Kidney capillary endothelial cell (primary cell): Measurements from ENCODE around the gene MYO3A.

Experiments
- DNase-seq: peaks from one replicate; pipeline ENCODE4 v3.0.0-alpha.2; 2018; ENCODE audit warnings: low spot score

MYO3A gene

GRCh38 chr10:26214004-26214403 lies 280.0 kb downstream of the MYO3A start:
- no peak for DNase-seq

DNA sequence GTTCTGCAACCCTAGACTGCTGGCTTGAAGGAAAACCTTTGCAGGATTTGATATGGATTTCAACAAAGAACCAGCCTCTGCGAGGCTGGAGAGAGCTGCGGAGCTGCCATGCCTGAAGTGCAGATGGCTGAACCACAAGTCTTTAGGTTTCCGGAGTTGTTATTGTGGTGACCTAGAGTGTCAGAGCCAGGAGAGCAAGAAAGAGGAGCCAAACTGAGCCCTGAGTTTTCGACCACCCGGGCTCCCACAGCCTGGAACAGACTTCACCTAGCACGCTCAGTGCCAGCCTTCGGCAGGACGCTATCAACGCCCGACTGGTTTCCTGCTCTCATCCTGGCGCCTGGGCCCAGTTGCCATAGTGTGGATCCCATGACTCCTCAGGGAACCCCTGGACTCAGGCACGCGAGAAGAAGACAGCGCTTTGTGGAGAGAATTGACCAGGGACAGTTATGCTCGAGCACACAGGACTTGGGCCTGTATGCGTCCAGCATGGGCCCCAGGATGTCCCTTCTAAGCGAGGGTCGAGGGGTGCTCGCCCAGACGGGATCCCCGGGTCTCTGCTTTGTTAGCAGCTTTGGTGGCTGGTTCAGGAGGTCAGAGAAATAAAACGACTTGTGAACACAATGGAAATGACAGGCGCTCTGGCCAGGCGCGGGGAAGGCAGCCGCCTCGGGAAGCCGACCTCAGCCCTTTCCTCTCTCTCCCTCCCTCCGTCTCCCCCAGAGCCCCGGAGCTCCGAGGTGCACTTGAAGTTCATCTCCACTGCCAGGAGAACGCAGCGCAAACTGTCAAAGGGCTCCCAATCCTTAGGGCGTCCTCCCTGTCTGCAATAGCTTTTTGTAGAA lies 280.7 kb downstream of the MYO3A start:
- DNase-seq: no peak

DNA sequence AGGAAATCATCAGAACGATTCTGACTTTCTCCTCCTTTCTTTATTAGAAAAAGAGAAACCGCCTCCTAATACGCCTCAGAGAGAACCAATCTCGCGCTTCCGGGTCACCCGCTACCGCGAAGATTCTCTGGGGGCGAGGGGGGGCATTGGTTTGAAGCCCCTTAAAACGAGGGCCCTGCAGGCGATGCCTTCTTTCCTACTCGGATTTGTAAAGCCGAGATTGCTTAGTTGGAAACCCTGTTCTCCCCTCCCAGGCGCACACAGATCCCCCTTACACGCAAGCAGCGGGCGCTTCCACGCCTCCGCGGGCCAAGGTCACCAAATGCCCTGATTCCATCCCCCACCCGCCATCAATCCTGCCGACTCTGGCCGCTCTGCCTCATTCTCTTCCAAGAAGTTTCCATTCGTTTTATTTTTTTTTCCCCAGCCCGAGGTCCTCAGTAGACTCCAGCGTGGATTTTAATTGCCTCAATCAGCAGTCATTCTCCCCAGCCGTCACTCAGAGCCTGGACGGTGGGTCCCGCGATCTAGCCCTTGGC lies 281.4 kb downstream of the MYO3A start:
- DNase-seq: no peak

DNA sequence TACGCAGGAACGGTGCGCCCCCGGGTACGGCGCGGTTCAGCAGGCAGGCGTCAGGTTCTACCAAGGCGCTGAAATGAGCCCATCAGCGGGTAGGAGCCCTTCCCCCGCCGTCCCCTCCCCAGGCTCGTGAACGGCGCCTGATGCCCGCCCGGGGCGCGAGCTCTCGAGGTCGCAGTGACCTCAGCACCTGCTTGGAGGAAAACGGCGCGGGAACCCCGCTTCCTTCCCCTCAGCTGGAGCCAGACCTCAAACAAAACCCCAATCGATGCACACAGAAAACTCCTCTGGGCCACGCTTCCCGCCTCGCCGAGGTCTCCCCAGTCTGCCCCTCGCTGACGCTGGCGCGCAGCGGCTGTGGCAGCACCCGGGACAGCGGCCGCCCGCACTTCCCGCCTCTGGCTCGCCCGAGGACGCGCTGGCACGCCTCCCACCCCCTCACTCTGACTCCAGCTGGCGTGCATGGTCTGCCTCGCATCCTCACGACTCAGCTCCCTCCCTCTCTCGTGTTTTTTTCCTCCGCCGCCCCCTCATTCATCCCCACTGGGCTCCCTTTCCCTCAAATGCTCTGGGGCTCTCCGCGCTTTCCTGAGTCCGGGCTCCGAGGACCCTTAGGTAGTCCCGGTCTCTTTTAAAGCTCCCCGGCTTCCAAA lies 282.0 kb downstream of the MYO3A start:
- no peak for DNase-seq

DNA sequence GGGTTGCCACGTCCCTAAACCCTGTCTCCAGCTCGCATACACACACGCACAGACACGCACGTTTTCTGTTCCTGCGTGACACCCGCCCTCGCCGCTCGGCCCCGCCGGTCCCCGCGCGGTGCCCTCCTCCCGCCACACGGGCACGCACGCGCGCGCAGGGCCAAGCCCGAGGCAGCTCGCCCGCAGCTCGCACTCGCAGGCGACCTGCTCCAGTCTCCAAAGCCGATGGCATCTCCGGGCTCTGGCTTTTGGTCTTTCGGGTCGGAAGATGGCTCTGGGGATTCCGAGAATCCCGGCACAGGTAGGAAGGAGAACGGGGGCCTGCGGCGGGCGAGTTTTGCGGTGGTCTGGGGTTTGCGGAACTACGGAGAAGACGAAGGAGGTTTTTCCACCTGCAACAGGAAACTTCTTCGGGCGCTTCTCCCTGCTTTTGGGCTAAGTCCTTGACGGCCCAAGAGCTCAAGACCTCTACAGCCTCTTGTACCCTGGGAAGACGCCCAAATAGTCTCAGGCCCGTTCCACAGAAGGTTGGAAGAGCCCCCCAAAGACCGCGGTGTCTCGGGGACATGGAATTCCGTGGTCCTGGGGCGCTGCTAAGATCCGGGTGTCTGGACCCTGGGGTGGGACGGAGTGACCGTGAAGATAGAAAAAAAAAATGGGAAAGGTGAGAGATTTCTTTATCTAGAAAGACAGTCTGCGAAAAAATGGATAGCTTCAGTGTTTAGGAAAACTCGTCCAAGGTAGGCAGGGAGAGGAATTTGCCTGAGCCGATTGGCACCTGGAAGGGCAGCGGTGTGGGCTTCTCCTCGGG lies 282.8 kb downstream of the MYO3A start, which contains the start of gene GAD2:
Gene GAD2 (plus strand): TSS at position 190 of the 811 bp plus-strand sequence. CDS start 36 bp downstream, at position 226.
- no peak for DNase-seq

GRCh38 chr10:26217396-26218086 lies 283.5 kb downstream of the MYO3A start:
- DNase-seq: no peak

DNA sequence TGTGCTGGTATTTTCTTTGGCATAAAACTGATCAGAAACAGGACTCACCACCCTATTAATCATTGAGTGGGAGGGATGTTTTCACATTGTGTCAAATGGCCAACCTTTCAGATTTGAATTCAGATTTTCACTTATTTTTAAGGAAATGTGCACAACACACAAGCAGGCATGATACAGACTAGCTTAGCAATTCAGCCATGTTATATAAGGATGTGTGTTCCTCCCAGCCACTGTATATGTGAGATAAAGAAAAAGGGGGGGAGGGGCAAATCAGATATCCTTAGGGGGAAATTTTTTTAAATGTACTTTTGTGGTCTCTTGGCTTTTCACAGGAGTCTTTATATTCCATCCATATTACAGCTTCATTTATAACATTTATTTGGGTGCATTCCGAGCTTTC lies 285.6 kb downstream of the MYO3A start:
- no peak for DNase-seq

- no peak for DNase-seq
Observed at GRCh38 chr10:26220901-26221300, 286.9 kb downstream of the MYO3A start.

GRCh38 chr10:26221541-26221940 lies 287.5 kb downstream of the MYO3A start:
- DNase-seq: no peak

- no peak for DNase-seq
Observed at GRCh38 chr10:26222563-26222962, 288.5 kb downstream of the MYO3A start.

- DNase-seq: no peak
Observed at GRCh38 chr10:26225322-26225721, 291.3 kb downstream of the MYO3A start.

- no peak for DNase-seq
Observed at GRCh38 chr10:26227786-26228185, 293.8 kb downstream of the MYO3A start.

DNA sequence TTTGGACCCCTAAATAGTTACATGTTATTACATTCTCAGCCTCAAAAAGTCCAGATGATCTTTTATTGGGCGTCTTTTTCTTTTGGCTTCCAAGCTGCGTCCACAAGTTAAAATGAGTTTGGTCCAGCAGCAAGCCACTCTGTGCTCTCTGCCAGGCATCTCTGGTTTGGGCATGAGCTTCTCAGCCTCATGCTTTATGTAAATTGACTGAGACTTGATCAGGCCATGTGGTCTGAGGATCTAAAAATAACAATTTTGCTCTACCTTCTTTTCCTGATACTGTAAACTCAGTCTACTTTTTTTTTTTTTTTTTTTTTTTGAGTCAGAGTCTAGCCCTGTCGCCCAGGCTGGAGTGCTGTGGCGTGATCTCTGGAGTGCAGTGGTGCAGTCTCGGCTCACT lies 298.1 kb downstream of the MYO3A start:
- DNase-seq: no peak

- no peak for DNase-seq
Observed at GRCh38 chr10:26235761-26236160, 301.7 kb downstream of the MYO3A start.

- DNase-seq: no peak
Observed at GRCh38 chr10:26238378-26238777, 304.3 kb downstream of the MYO3A start.

DNA sequence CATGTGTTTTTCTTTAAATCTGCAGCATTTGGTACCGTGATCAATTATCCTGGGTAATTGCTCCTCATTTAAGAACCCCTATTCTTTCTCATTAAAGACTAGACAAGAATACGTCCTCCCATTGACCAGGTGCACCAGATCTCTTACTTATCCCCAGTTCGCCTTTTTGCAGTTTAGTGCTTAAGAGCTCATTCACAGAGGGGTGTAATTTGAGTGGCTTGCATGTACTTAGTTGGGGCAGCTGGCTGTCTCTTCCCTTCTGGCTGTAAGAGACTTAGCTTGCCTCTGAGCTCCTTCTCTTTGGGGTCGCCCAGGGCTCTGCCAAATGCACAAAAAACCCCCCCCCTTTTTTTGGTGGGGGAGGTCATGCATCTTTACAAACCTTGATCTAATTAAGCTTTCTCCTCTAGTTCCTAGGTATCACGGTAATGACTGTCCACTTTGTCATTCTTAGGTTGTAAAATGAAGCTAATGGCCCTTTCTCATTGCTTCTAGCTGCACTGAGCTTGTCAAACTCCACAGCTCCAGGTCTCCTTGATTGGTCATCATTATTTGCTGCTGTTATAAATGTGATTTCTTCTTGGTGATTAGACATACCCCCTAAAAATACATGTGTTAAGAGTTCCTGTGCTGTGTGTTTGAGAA lies 308.8 kb downstream of the MYO3A start:
- no peak for DNase-seq

DNA sequence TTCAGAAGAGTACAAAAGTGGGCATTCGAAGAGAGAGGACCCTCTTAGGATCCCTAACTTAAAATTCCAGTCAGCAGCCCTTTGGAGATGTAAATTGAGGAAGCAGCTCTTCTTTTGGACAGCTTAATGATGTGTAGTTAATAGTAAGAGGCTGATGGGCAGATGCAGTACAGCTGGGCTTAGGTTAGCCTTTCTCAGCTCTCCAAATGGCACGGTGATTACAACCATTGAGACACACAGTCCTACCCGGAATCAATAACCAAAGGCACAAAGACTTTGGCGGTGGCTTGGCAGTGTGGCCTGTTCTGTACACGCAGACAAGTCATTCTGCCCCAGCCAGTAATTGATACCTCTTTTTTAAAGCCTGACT lies 309.3 kb downstream of the MYO3A start:
- no peak for DNase-seq

DNA sequence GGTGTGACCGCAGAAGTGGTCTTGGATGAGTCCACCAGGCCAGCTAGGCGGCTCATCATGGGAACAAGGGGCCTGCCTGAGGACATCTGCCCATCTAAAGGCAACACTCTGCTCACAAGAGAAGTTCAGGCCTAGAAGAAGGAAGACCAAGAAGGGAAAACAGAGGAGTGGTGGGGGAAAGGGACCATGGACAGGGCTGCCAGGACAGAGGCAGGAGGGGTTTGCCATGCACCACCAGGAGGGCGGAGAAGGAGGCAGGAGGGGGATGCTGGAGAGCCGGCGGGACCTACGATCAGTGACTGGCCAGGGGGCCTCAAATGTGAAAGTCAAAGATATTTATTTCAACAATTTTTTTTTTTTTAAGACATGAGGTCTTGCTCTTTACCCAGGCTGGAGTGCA lies 315.7 kb downstream of the MYO3A start:
- DNase-seq: no peak

DNA sequence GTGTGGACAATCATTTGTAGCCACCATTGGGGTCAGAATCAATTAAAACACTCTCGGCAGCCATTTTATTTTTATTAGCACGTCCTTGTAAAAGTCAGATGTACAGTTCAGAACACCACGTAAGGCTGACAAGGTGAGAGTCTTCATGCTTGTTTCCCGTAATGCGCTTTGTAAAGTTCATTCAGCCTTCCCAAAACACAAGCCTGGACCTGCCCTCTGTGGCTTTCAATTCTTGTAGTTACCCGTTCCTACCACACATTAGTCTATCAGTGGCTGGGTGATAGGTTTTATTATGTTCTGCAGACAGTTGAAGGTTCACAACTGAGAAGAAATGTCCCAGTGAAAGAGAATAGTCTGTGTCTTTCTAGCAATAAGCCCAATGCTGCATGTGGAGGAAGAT lies 317.9 kb downstream of the MYO3A start:
- DNase-seq: no peak

- no peak for DNase-seq
Observed at GRCh38 chr10:26254616-26255015, 320.6 kb downstream of the MYO3A start.

- DNase-seq: no peak
Observed at GRCh38 chr10:26259341-26259740, 325.3 kb downstream of the MYO3A start.
